ENCODE measurements around the gene ABCC4.
A peak's percentile ranks its signal among the peaks of the same experiment; 100 is the strongest.
"Not testable (repeated sequence)": the region's sequence is repeated elsewhere in the genome, so short reads cannot be mapped to it uniquely, and the experiment has no call there.

Gene ABCC4

GRCh38 chr13:95209109-95209508 is 92.1 kb downstream of the ABCC4 start:
- TF ChIP-seq, protein P1, sequence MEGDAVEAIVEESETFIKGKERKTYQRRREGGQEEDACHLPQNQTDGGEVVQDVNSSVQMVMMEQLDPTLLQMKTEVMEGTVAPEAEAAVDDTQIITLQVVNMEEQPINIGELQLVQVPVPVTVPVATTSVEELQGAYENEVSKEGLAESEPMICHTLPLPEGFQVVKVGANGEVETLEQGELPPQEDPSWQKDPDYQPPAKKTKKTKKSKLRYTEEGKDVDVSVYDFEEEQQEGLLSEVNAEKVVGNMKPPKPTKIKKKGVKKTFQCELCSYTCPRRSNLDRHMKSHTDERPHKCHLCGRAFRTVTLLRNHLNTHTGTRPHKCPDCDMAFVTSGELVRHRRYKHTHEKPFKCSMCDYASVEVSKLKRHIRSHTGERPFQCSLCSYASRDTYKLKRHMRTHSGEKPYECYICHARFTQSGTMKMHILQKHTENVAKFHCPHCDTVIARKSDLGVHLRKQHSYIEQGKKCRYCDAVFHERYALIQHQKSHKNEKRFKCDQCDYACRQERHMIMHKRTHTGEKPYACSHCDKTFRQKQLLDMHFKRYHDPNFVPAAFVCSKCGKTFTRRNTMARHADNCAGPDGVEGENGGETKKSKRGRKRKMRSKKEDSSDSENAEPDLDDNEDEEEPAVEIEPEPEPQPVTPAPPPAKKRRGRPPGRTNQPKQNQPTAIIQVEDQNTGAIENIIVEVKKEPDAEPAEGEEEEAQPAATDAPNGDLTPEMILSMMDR (IDR thresholded peaks at IDR 0.05; ENCODE audit: low read length, missing control alignments), result no peak
- H3K4me3 ChIP-seq (replicated peaks; ENCODE audit: low read depth, low read length), result no peak overlapping the region
- DNase-seq (ENCODE audit: low read depth), result no peak

GRCh38 chr13:95207769-95208366 is 93.4 kb downstream of the ABCC4 start:
- TF ChIP-seq, protein P1 (IDR thresholded peaks at IDR 0.05; ENCODE audit: low read length, missing control alignments), result no peak
- no peak overlapping the region for H3K4me3 ChIP-seq (replicated peaks; ENCODE audit: low read depth, low read length)
- DNase-seq (ENCODE audit: low read depth), result no peak

GRCh38 chr13:95206116-95206515 is 95.1 kb downstream of the ABCC4 start:
- TF ChIP-seq, protein P1 (IDR thresholded peaks at IDR 0.05; ENCODE audit: low read length, missing control alignments), result no peak
- no peak for DNase-seq (ENCODE audit: low read depth)
- no peak overlapping the region for H3K4me3 ChIP-seq (replicated peaks; ENCODE audit: low read depth, low read length)

GRCh38 chr13:95204231-95204765 is 97.0 kb downstream of the ABCC4 start:
- DNase-seq (ENCODE audit: low read depth), result no peak
- H3K4me3 ChIP-seq (replicated peaks; ENCODE audit: low read depth, low read length), result no peak overlapping the region
- TF ChIP-seq, protein P1 (IDR thresholded peaks at IDR 0.05; ENCODE audit: low read length, missing control alignments), result no peak

DNA sequence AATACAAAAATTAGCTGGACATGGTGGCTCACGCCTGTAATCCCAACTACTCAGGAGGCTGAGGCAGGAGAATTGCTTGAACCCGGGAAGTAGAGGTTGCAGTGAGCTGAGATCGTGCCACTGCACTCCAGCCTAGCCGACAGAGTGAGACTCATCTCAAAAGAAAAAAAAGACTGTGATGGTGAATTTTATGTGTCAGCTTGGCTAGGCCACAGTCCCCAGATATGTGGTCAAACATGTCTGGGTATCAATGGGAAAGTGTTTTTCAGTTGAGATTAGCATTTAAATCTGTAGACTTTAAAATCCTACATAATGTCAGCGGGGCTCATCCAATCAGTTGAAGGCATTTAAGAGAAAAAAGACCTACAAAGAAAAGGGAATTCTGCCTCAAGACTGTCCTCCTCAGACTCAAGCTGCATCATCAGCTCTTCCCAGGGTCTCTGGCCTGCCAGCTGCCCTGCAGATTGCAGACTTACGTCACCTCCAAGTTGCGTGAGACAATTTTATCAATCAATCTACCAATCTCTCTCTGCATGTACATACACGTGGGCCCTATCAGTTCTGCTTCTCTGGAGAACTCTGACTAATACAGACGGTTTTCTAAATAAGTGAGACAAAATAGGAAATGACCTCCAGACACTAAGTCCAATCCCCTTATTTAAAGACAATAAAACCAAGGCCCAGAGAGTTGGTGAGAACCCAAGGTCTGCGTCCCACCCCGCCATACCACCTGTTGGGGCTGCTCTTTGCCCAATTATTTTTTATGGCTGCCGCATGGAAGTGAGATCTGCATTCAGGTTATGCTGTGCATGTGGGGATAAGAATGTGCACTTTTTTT is 99.2 kb downstream of the ABCC4 start:
- no peak overlapping the region for H3K4me3 ChIP-seq (replicated peaks; ENCODE audit: low read depth, low read length)
- TF ChIP-seq, protein P1 (IDR thresholded peaks at IDR 0.05; ENCODE audit: low read length, missing control alignments), result no peak
- peak; percentile 88 for DNase-seq (ENCODE audit: low read depth)

DNA sequence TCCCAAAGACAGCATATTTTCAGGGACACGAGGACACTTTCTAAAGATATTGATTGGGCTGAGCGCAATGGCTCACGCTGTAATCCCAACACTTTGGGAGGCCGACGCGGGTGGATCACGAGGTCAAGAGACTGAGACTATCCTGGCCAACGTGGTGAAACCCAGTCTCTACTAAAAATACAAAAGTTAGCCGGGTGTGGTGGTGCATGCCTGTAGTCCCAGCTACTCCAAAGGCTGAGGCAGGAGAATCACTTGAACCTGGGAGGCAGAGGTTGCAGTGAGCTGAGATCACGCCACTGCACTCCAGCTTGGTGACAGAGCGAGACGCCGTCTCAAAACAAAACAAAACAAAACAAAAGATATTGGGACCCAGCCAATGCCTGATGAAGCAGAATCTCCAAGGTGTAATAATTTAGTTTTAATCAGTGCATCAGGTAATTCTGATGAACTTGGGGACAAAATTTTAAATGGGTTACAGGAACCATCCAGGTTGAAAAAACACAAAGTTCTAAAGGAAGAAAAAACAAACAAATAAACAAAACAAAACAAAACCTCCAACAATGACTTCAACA is 100.8 kb downstream of the ABCC4 start:
- H3K4me3 ChIP-seq (replicated peaks; ENCODE audit: low read depth, low read length); DNase-seq (ENCODE audit: low read depth): not testable (repeated sequence)

- no peak overlapping the region for H3K4me3 ChIP-seq (replicated peaks; ENCODE audit: low read depth, low read length)
- TF ChIP-seq, protein P1 (IDR thresholded peaks at IDR 0.05; ENCODE audit: low read length, missing control alignments), result no peak
- DNase-seq (ENCODE audit: low read depth), result no peak
These were observed 101.4 kb downstream of the ABCC4 start for GRCh38 chr13:95199896-95200295.

GRCh38 chr13:95198606-95199005 is 102.6 kb downstream of the ABCC4 start:
- H3K4me3 ChIP-seq (replicated peaks; ENCODE audit: low read depth, low read length); DNase-seq (ENCODE audit: low read depth): not testable (repeated sequence)

Measured in fibroblast of pulmonary artery (primary cell).